HepG2 (cell line): ENCODE results near the gene SHISAL1.

Source experiments
- HDAC6 ChIP-seq: fragments of 200-600 bp; sonication (generic); IDR thresholded peaks from 2 replicates; pipeline ENCODE4 v1.7.0; 2017; ENCODE audit warnings: mild to moderate bottlenecking, antibody characterized with exemption, low read length, low read depth
- ZNF761 ChIP-seq: sonication (generic); formaldehyde crosslinking; conservative IDR thresholded peaks from 2 replicates; pipeline ENCODE4 v1.4.0; 2020; ENCODE audit warnings: mild to moderate bottlenecking, missing genetic modification reagents

DNA sequence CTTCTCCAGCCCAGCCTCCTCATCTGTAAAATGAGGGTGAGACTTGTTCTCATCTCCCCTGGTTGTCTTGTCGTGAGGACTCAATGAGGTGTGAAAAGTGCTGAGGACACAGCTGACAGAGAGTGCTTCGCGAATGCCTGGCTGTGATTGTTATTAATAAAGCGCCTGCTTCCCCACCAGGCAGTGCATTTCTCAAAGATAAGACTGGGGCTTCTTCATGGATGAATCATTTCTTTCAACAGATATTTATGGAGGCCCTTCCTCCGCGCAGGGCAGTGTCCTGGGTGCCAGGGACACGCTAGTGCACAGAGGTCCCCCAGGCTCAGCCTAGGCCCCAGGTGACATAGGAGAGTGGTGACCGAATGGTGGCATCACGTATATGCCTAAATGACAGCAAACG, 34.3 kb upstream of the SHISAL1 start:
- TF ChIP-seq HDAC6 = no peak
- no peak for TF ChIP-seq ZNF761 (CRISPR knock-in tag)
